HG03521 (cell line): ENCODE results near the gene ENGASE.

Source experiments
- ATAC-seq: cut with Tn5 transposase; IDR thresholded peaks from one replicate; pipeline ENCODE4 v1.9.1; 2021; ENCODE audit warnings: mild to moderate bottlenecking, moderate library complexity; ENCODE audit not compliant: unreplicated experiment

ENGASE gene

DNA sequence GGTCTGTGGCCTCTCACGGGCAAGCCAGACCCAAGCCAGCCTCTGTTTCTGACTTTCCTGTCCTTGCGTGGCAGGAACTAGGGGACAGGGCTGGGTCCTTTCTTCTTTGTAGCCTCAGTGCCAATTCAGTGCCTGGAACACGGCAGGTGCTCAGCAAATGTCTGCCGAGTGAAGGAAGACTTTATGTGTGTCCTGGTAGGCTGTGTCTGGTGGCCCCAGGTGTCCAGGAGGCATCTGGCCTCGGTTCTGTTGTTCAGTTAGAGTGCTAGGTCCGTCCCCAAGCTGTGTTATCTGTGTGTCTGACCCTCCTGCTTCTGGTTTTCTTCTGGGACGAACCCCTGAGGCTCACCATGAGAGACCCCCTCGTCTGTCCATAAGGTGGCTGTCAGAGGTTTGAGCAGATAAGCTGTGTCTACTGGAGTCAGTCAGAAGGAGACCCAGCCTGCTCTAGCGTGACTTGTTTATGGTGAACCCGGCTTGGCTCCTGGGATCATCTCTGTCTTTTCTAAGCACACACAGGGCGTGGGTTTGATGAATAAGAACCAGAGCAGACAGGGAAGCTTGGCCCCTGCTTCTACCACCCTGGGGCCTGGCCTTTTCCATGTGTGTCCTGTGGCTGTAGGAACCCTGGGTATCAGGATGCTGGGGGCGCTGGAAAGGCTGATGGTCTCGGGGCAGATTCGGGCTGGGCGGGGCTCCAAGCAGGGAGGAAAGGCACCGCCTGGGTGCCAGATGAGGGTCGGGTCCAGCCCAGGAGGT lies 39.3 kb downstream of the ENGASE start:
- no peak for ATAC-seq

DNA sequence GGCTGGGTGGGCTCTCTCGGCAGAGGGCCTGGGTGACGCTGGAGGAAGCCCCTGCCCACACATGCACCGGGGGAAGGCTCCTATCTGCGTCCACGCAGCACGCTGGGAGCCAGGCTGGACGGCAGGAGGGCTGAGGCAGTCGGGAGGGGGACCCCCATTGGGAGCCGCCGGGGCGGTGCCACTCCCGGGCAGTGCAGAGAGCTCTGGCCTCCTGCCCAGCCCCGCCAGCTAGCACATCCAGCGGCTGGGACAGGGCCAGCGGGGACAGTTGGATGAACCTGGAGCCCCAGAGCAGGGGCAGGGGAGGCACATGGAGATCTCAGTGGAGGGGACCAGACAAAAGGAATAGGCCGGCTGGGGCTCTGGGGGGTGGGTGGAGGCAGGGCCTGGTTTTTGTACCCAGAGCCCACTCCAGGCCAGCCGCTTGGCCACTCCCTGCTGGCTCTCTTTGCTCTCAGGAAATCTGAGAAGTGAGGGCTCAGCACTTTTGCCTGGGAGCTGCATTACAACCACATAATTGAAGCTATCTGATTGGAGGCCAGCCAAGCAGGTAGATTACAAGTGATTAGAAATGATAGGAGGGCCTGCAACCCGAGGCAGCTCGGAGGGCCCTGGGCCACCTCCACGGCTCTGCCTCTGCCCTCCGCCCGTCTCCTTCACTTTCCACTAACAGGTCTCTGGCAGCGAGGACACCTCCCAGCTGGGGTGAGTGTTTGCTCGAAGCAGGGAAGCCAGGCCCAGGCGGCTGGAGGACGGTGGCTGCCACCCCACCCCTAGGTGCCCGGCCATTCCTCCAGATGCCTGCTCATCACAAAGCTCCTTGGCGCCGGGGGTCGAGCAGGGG lies 40.1 kb downstream of the ENGASE start:
- no peak for ATAC-seq

GRCh38 chr17:79115487-79115886 lies 40.9 kb downstream of the ENGASE start:
- ATAC-seq: no peak

DNA sequence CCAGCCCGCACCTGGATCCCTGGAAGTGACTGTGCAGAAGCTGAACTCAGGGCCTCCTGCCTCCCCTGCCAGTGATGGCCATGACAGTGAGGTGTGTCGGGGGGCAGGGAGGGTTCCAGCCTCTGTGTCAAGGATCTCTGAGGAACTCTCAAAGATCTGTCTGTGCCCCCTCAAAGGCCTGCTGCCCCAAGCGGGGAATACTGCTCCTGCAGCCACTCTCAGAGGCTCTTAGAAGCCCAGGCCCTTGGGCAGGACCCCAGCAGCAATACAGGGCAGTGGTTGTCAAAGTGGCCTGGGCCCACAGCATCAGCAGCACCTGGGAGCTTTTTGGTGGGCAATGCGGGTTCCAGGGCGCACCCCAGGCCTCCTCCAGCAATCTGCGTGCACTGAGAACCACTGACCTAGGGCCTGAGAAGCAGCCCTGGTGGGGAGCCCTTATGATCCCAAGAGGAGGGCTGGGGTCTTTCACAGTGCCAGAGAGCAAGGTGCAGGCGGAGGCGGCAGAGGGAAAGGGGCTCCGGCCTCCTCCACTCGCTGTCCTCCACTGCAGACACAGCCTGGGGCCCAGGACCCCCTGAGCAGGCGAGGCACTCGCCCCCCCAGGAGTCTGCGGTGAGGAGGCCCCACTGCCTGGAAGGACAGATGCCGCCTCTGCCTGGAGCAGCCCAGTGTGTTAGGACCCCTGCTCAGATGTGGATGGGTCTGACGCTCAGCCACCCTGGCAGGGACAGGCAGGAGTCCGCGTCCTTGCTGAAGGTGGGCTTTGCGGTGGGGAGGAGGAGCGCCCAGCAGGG lies 42.1 kb downstream of the ENGASE start:
- no peak for ATAC-seq

- no peak for ATAC-seq
These were observed 43.4 kb downstream of the ENGASE start for GRCh38 chr17:79117905-79118487.

DNA sequence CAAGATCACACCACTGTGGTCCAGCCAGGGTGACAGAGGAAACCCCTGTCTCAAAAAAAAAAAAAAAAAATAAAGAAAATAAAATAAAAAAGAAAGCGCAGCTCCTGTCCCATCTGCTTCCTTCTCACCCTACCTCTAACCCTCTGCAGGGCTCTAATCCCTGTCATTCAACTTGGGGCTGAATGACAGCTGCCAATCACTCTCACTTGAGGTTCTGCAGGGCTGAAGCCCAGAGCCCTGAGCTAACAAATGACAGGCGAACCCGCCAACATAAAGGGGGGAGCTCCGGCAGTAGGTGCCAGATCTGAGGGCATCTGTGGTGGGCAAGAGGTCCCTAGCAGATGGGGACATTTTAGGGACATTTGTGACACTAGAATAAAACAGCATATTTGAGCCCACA lies 44.3 kb downstream of the ENGASE start:
- ATAC-seq: no peak

DNA sequence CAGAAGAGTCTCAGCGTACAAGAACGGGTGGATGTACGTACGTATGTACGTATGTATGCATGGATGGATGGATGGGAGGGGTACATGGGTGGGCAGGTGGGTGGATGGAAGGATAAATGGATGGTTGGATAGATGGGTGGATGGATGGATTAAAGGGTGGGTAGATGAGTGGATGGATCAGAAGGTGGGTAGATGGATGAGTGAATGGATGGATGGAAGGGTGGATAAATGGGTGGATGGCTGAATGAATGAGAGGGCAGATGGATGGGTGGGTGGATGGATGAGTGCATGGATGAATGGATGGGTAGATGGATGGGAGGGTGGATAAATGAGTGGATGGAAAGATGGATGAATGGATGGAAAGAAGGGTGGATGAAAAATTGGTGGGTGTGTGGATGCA lies 45.6 kb downstream of the ENGASE start:
- no peak for ATAC-seq

GRCh38 chr17:79123988-79124387 lies 49.4 kb downstream of the ENGASE start:
- ATAC-seq: no peak

GRCh38 chr17:79124513-79125209 lies 50.0 kb downstream of the ENGASE start:
- no peak for ATAC-seq

GRCh38 chr17:79125503-79125902 lies 50.9 kb downstream of the ENGASE start:
- no peak for ATAC-seq

- ATAC-seq: no peak
These were observed 51.5 kb downstream of the ENGASE start for GRCh38 chr17:79126139-79126538.

- no peak for ATAC-seq
These were observed 53.0 kb downstream of the ENGASE start for GRCh38 chr17:79127534-79128135.

- ATAC-seq: no peak
These were observed 54.9 kb downstream of the ENGASE start for GRCh38 chr17:79129523-79129922.

GRCh38 chr17:79130536-79131273 lies 56.1 kb downstream of the ENGASE start:
- no peak for ATAC-seq

DNA sequence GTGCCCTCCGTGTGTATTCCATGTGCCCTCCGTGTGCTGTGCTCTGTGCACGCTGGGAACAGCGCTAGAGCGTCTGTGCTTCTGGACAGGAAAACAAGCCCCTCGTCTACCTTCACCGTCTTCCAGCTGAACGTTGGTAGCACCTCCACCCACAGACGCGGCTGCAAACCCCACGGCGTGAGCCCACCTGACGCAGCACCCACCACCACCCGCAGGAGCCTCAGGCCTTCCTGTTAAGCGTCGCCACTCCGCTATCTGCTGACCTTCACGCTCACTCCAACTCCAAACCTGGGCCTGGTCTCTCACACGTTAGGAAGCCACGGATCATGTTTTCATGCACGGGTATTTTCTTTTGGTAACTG lies 56.6 kb downstream of the ENGASE start:
- ATAC-seq: no peak

DNA sequence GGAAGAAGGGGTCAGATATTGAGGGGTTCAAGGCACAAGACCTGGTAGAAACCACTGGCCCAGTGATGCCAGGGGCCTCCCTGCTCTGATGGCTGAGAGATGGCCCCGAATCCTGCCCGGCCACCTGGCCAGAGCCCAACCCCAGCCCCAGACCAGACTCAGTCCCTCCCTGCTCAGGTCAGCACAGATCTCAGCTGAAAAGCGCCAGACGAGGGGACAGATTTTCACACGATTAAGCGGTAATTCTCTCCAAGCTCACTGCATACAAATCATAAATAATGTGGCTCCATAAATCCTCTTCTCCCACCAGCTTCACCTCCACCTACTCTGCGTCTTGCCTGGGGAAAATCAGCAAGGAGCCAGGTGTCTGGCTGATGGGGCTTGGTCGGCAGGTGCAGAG lies 57.1 kb downstream of the ENGASE start:
- ATAC-seq: no peak

DNA sequence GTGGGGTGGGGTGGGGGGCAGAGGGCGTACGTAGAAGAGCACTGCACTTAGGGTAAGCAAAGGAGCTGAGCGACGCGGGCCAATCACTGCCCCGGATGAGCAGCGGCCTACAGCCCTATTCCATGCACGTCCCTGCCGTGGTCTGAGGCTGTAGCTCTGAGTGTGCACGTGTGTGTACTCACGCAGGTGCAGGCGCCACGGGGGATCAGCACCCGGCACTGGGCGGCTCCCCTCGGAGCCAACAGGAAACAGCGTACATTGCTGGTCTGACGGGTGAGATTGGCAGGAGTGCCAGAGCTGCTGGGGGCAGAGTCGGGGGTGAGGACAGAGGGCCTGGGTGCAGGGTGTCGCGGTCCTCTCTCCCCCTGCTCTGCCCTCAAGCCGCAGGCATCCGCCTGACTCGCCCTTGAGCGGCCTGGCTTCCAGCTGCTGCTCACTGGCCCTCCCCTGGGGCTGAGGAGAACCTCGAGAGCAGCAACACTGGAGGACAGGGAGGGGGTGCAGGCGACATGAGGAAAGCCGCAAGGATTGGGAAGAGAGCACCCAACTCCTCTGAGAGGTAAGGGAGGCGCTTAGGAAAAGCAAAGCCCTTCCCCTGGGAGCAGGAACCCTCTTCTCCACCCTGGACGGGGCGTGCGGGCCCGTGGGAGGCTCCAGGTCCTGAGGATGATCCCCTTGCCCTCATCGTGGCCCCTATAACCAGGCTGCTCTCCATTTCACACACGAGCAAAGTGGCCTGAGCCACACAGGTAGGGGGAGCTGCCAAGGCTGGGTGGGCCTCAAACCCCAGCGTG lies 57.8 kb downstream of the ENGASE start:
- ATAC-seq: no peak

DNA sequence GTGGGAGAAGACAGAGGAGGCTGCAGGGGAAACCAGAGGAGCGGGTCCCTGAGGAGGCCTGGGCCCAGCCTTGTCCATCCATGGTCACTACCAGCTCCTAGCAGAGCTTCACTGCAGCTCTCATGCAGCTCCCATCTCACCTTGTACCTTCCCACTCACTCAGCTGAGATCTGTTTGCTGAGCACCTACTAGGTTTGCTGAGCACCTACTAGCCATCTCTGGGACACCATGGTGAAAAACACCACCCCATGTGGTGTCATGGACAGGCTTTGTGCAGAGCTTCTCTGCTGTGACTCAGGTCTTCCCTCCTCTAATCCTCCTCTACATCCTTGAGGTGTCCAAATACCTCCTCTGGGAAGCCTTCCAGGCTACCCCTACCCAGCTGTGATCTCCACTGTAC lies 58.6 kb downstream of the ENGASE start:
- ATAC-seq: no peak

GRCh38 chr17:79133985-79134384 lies 59.4 kb downstream of the ENGASE start:
- ATAC-seq: no peak
